Measurements from ENCODE around the gene COLEC12. TPM values are rescaled to one million over a fixed set of nuclear protein-coding genes. Genes with fewer than 3 reads are reported as not detected.

COLEC12 gene
- total and polyA plus RNA-seq, 12 donors, result 1.5 to 19.5 (median 8.6) TPM

DNA sequence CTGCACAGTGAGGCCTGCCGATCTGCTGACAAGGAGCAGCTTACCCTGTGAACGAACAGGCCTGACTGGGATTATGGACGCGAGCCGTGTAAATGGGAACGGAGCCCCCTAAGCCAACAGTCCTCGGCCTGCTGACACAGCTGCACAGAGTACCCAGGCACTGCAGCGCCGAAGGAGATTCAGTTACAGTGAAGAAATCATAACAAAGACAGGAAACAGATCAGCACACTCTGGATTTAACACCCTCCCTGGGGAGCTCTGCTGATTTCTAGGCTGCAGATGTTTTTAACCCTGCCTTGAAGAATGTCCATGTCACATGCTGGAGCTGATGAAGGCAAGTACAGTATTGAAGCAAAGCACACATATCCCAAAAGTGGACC, 43.4 kb downstream of the COLEC12 start:
- WGBS, 4 donors, result 15 to 25% (median 19%) methylated on average over 6 to 9 of the region's 9 CpGs
- intact Hi-C loops (cut with DNase I), result no loop called here
- H3K4me1 ChIP-seq (replicated peaks in 1 of 2), result peaks cover 0 to 16% of the 10 kb centered on the region in 2 donors
- TF ChIP-seq, protein P1, sequence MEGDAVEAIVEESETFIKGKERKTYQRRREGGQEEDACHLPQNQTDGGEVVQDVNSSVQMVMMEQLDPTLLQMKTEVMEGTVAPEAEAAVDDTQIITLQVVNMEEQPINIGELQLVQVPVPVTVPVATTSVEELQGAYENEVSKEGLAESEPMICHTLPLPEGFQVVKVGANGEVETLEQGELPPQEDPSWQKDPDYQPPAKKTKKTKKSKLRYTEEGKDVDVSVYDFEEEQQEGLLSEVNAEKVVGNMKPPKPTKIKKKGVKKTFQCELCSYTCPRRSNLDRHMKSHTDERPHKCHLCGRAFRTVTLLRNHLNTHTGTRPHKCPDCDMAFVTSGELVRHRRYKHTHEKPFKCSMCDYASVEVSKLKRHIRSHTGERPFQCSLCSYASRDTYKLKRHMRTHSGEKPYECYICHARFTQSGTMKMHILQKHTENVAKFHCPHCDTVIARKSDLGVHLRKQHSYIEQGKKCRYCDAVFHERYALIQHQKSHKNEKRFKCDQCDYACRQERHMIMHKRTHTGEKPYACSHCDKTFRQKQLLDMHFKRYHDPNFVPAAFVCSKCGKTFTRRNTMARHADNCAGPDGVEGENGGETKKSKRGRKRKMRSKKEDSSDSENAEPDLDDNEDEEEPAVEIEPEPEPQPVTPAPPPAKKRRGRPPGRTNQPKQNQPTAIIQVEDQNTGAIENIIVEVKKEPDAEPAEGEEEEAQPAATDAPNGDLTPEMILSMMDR (IDR thresholded peaks at IDR 0.05), result no peak
- no peak for TF ChIP-seq POLR2A (IDR thresholded peaks at IDR 0.05)
- H3K36me3 ChIP-seq (replicated peaks in 1 of 2), result no peaks in the 10 kb centered on the region
- peak in 4 of 7 donors; percentile 23 to 56 (median 28) for DNase-seq
- H3K27me3 ChIP-seq, result no peaks in the 10 kb centered on the region
- H3K4me3 ChIP-seq, result no peak overlapping the region
- H3K27ac ChIP-seq, result peak overlapping the region in 3 of 5 donors; percentile 5 to 55 (median 9)
- H3K9me3 ChIP-seq (replicated peaks in 1 of 3), result no peaks in the 10 kb centered on the region

DNA sequence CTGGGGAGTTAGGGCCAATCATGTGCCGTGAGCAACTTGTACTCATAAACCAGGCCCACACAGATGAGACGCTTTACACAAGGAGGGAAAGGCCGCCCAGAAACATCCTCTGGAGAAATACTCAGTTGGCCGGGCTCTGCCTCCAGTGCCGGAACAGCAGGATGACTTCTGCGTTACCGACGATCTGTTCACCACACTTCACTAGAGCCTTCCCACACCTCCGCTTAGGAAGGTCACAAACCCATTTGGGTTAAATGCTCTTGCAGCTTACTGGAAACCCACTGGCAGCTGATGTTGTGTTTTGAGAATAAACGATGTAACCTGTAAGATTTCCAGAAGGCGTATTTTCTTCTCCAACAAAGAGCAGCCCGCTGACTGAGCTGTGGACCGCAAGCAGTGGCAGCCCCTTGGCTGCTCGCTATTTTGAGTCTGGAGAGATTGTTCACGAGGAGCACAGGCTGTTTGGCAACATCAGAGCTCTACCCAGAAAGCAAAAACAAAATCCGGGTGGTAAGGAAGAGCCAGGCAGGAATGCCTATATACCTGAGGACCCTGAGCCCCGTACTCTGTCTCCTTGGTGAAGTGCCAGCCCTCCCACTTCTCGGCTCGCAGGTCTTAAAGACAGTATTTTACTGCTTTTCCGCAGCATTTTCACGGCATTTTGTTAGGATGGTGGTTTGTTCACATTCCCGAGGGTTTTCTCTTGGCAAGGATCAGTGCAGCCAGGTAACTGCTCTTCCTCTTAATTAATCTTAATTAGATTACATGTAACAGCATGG, 44.0 kb downstream of the COLEC12 start:
- peaks cover 0 to 16% of the 10 kb centered on the region in 2 donors for H3K4me1 ChIP-seq (replicated peaks in 1 of 2)
- DNase-seq, result no peak
- peaks cover 0 to under 1% (median 0%) of the 10 kb centered on the region in 3 donors for H3K9me3 ChIP-seq (replicated peaks in 1 of 3)
- no peaks in the 10 kb centered on the region for H3K27me3 ChIP-seq
- intact Hi-C loops (cut with DNase I), result no loop called here
- TF ChIP-seq POLR2A (IDR thresholded peaks at IDR 0.05), result no peak
- H3K27ac ChIP-seq, result peak overlapping the region in 2 of 5 donors; percentile 9 to 55
- WGBS, 4 donors, result 62 to 70% (median 68%) methylated on average over 17 to 22 of the region's 22 CpGs
- no peaks in the 10 kb centered on the region for H3K36me3 ChIP-seq (replicated peaks in 1 of 2)
- no peak overlapping the region for H3K4me3 ChIP-seq

DNA sequence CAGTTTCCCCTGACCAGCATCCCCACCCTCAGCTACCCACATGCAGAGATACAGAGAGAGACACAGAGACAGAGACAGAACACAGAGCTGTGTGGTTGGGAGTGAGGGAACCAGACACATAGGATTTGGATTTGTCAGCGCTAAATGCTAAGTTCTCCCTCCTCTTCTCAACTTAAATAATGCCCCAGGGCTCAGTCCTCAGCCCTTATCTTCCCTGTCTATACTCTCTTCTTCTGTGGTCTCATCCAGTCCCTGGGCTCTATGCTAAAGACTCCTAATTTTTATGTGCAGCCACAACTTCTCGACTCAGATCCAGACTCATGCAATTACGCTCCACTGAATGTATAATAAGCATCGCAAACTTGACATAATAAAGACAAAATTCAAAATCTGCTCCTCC, 47.1 kb downstream of the COLEC12 start:
- WGBS, 4 donors, result 85 to 92% (median 90%) methylated on average over 4 of the region's 4 CpGs
- intact Hi-C loops (cut with DNase I), result no loop called here

DNA sequence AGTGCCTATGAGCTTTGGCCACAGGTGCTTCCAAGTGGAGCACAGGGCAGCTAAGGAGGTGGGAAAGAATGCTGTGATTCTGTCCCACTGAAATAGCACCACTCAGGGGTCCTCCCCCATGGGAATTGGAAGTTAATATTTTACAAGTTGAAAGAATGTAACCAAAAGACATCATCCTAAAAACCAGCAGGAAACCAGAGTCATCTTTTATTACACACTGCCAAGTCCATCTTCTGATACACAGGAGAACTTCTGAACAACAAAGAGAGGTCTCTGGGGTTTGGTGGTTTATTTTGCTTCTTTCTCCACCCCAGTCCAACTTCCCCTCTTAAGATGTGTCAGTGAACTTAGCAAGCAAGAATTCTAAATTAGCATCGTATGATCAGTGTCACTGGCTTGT, 47.7 kb downstream of the COLEC12 start:
- DNase-seq, result no peak
- H3K27me3 ChIP-seq, result no peaks in the 10 kb centered on the region
- no peaks in the 10 kb centered on the region for H3K36me3 ChIP-seq (replicated peaks in 1 of 2)
- 42 to 58% (median 48%) methylated on average over 1 of the region's 1 CpG for WGBS, 4 donors
- intact Hi-C loops (cut with DNase I), result no loop called here
- no peak overlapping the region for H3K27ac ChIP-seq
- H3K9me3 ChIP-seq (replicated peaks in 1 of 3), result peaks cover 0 to 9% (median 0%) of the 10 kb centered on the region in 3 donors
- TF ChIP-seq POLR2A (IDR thresholded peaks at IDR 0.05), result no peak
- TF ChIP-seq, protein P1 (IDR thresholded peaks at IDR 0.05), result no peak
- peaks cover 0 to 10% of the 10 kb centered on the region in 2 donors for H3K4me1 ChIP-seq (replicated peaks in 1 of 2)
- no peak overlapping the region for H3K4me3 ChIP-seq

More for the DNA sequence above, 47.1 kb downstream of the COLEC12 start:
- no peak for DNase-seq
- Histone ChIP-seq H3K9me3 (replicated peaks in 1 of 3) (peaks cover 0 to 9% (median 0%) of the 10 kb centered on the region in 3 donors), H3K27me3 (no peaks in the 10 kb centered on the region), H3K4me3 (no peak overlapping the region), H3K36me3 (replicated peaks in 1 of 2) (no peaks in the 10 kb centered on the region), H3K27ac (no peak overlapping the region), H3K4me1 (replicated peaks in 1 of 2) (peaks cover 0 to 16% of the 10 kb centered on the region in 2 donors)
- TF ChIP-seq, protein P1 (IDR thresholded peaks at IDR 0.05), result no peak
- no peak for TF ChIP-seq POLR2A (IDR thresholded peaks at IDR 0.05)
